Calu3 (cell line): Measurements from ENCODE around the gene TET2. TPM values are rescaled to one million over a fixed set of nuclear protein-coding genes. Genes with fewer than 3 reads are reported as not detected.

ENCODE experiments used
- BruUV-seq: library from RNA; stranded (reverse); fragments of 400-500 nt; replicated peaks from 2 replicates; lab custom pipeline; 2021; lab: Mats Ljungman, UMichigan
- CTCF ChIA-PET: fragments of 300-600 bp; sonication (Branson Sonifier 250); formaldehyde crosslinking; loops from one replicate; lab custom pipeline; 2022; ENCODE audit warnings: antibody characterized with exemption; lab: Charles Lee
- DNase-seq: peaks from one replicate; pipeline ENCODE4 v3.0.0; 2022
- H3K27ac Mint-ChIP-seq: one replicate; pipeline ENCODE4 v1.8.0; 2022; ENCODE audit warnings: mixed read lengths; ENCODE audit not compliant: unreplicated experiment
- H3K27me3 Mint-ChIP-seq: one replicate; pipeline ENCODE4 v1.8.0; 2022; ENCODE audit warnings: mixed read lengths; ENCODE audit not compliant: unreplicated experiment
- H3K36me3 Mint-ChIP-seq: one replicate; pipeline ENCODE4 v1.8.0; 2022; ENCODE audit warnings: mild to moderate bottlenecking, moderate library complexity, mixed read lengths; ENCODE audit not compliant: insufficient read depth, unreplicated experiment
- H3K4me1 Mint-ChIP-seq: one replicate; pipeline ENCODE4 v1.8.0; 2022; ENCODE audit warnings: mild to moderate bottlenecking, low read depth, mixed read lengths; ENCODE audit not compliant: unreplicated experiment
- H3K4me3 Mint-ChIP-seq: one replicate; pipeline ENCODE4 v1.8.0; 2022; ENCODE audit warnings: mild to moderate bottlenecking, low read depth, moderate library complexity, mixed read lengths; ENCODE audit not compliant: unreplicated experiment
- H3K9me3 Mint-ChIP-seq: one replicate; pipeline ENCODE4 v1.8.0; 2022; ENCODE audit warnings: low read depth, mixed read lengths; ENCODE audit not compliant: unreplicated experiment
- intact Hi-C: fragments of 100-400 bp; cut with micrococcal nuclease; formaldehyde crosslinking; loops from one replicate; pipeline ENCODE4 v1.10.0; 2022; ENCODE audit not compliant: unreplicated experiment
- total RNA-seq: library from RNA; stranded (reverse); gene quantifications from 2 replicates; pipeline ENCODE4 v1.2.3, GENCODE V29; 2022
- TF ChIP-seq, protein P1 (sequence below): fragments of 200-600 bp; IDR thresholded peaks from one replicate; pipeline ENCODE4 v1.8.0; 2022; ENCODE audit warnings: antibody characterized with exemption; ENCODE audit not compliant: unreplicated experiment

The TET2 gene
- total RNA-seq, 1 experiment from 2014 or later: 19.2 TPM

GRCh38 chr4:105304085-105304484, 157.4 kb downstream of the TET2 start:
- Mint-ChIP-seq H3K27ac (no peak overlapping the region), H3K4me1 (peaks cover 11% of the 10 kb centered on the region), H3K4me3 (no peak overlapping the region), H3K36me3 (peaks cover 5% of the 10 kb centered on the region), H3K27me3 (no peaks in the 10 kb centered on the region), H3K9me3 (peaks cover 7% of the 10 kb centered on the region)
- CTCF ChIA-PET: no interaction called here
- DNase-seq: no peak
- TF ChIP-seq, protein P1, sequence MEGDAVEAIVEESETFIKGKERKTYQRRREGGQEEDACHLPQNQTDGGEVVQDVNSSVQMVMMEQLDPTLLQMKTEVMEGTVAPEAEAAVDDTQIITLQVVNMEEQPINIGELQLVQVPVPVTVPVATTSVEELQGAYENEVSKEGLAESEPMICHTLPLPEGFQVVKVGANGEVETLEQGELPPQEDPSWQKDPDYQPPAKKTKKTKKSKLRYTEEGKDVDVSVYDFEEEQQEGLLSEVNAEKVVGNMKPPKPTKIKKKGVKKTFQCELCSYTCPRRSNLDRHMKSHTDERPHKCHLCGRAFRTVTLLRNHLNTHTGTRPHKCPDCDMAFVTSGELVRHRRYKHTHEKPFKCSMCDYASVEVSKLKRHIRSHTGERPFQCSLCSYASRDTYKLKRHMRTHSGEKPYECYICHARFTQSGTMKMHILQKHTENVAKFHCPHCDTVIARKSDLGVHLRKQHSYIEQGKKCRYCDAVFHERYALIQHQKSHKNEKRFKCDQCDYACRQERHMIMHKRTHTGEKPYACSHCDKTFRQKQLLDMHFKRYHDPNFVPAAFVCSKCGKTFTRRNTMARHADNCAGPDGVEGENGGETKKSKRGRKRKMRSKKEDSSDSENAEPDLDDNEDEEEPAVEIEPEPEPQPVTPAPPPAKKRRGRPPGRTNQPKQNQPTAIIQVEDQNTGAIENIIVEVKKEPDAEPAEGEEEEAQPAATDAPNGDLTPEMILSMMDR: no peak
- BruUV-seq: no TSS peak
- intact Hi-C loops: no loop called here

DNA sequence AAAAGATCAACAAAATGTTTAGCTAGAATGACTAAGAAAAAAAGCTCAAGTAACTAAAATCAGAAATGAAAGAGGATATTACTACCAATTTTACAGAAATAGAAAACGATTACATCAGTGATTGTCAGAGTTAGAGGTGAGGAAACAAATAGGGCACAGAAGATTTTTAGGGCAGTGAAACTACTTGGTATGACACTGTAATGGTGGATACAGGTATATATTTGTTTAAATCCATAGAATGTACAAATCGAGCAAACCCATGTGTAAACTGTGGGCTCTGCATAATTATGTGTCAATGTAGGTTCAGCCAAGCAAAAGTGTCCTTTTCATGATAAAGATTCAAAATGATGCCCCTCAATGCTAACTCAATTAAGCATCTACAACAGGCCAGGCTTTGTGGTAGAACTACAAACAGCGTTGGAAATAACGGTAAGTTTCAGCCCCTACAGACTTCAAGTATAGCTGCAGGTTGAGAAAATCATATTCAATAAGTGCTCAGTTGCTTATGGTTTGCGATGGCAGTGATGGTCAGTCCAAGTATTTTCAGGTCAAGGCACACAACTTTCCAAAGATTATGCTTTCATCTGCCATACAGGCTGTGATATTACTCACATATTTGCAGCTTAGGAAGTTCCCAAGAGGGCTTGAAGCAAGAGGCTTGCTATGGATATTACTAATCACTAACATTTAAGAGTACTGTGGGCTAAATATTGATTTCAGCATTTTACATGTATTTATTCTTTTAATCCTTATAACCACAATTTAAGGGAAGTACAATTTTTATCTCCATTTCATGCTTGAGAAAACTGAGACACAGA, 158.6 kb downstream of the TET2 start:
- H3K9me3 Mint-ChIP-seq: peaks cover 5% of the 10 kb centered on the region
- intact Hi-C loops: no loop called here
- BruUV-seq: no TSS peak
- no peak for DNase-seq
- no peaks in the 10 kb centered on the region for H3K27me3 Mint-ChIP-seq
- no peak overlapping the region for H3K4me3 Mint-ChIP-seq
- H3K4me1 Mint-ChIP-seq: peaks cover 11% of the 10 kb centered on the region
- H3K36me3 Mint-ChIP-seq: peaks cover 5% of the 10 kb centered on the region
- TF ChIP-seq, protein P1: no peak
- H3K27ac Mint-ChIP-seq: no peak overlapping the region
- CTCF ChIA-PET: interaction anchor here (0.6 kb wide), 1 partner anchor 462 kb away, joined by 3 read pairs; no protein-coding TSS in a partner anchor

DNA sequence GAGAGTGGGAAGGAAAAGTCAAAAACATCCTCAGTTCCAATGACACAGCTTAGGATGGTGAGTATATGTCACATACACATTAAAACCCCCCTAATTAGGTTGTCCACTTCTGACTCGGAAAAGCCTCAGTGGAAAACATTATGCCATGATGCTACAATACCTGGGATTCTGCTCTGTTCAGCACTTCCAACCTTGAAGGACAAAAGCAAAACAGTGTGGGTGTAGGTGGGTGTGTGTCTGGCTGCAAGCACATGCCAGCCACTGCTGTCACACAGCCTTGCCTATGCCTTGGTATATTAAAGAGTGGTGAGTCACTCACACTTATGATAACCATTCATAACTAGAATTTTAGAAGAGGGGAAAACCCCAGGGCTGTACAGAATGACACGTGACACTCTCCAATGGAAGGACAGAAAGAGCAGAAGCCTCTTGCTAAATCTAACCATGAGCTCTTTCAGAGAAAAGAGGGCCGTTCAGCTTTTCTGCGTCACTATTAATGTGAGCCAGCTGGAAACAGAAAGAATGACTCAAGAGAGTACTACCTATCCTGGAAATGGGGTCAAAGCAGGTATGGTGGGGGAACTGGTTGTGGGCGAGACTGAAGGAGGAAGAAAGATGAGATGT, 159.6 kb downstream of the TET2 start:
- Mint-ChIP-seq H3K27ac (peak overlapping the region; percentile 72), H3K36me3 (peaks cover 5% of the 10 kb centered on the region), H3K27me3 (no peaks in the 10 kb centered on the region), H3K4me3 (peak overlapping the region; percentile 25), H3K4me1 (peaks cover 11% of the 10 kb centered on the region), H3K9me3 (peaks cover 5% of the 10 kb centered on the region)
- peak; percentile 34 for DNase-seq
- CTCF ChIA-PET: interaction anchor here (0.6 kb wide), 1 partner anchor 461 kb away, joined by 3 read pairs; no protein-coding TSS in a partner anchor
- intact Hi-C loops: no loop called here
- BruUV-seq: no TSS peak
- TF ChIP-seq, protein P1: no peak

- peak overlapping the region; percentile 72 for H3K27ac Mint-ChIP-seq
- peaks cover 5% of the 10 kb centered on the region for H3K9me3 Mint-ChIP-seq
Measured at GRCh38 chr4:105306820-105307219, 160.1 kb downstream of the TET2 start.

More at GRCh38 chr4:105306820-105307219, 160.1 kb downstream of the TET2 start:
- TF ChIP-seq, protein P1: no peak
- CTCF ChIA-PET: no interaction called here
- Mint-ChIP-seq H3K36me3 (peaks cover 5% of the 10 kb centered on the region), H3K4me1 (peaks cover 11% of the 10 kb centered on the region), H3K4me3 (peak overlapping the region; percentile 25), H3K27me3 (no peaks in the 10 kb centered on the region)
- no peak for DNase-seq
- no TSS peak for BruUV-seq
- intact Hi-C loops: no loop called here
